ENCODE measurements around the gene FOXC2.
A peak's percentile ranks its signal among the peaks of the same experiment; 100 is the strongest.

FOXC2 gene

DNA sequence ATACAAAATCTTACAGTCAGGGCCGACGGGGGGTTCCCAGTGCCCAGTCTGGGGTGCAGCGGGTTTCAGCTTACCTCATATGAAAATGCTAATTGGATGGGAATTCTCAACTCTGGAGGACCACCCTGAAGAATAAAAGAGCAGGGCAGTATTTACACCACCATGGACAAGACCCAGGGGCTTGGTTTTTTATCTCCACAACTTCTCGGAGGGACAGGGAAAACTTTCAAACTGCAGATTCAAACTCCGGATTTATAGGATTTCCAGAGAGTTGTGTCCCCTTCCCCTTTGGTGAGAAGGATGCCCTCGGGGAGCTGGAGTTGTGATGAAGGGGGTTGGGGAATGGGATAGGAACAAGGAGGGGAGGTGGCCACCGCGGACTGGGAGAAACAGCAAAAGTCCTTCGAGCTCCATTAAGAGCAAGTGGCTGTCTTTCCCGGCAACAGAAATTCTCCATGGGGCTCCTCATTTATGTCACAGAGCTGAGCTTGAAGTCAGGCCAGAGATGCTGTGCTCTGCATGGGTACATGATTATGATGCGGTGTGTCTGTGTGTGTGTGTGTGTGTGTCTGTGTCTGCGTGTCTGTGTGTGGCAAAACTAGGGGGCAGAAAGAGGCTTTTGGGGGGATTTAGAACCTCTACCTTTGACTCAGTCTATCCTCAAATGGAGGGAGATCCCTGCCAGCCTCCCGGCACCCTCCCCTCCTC, 27.4 kb downstream of the FOXC2 start:
- no peak for DNase-seq

DNA sequence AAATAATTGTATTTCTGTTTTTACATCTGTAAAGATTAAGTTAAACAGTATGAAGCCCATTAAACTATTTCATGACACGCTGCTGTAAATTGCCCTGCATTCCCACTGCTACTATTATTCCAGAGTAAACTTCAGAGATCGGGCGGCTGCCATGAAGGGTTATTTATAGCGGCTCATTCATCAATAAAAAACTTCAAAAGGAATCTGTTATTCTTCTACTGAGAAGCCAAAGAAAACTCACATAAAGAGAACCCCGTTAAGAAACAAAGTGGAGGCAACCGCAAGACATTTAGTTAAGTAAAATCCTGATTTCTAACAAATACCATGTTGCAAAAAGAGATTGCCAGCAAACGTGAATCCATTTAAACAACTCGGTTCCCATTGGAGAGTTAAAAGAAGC, 28.1 kb downstream of the FOXC2 start:
- DNase-seq, result no peak

DNA sequence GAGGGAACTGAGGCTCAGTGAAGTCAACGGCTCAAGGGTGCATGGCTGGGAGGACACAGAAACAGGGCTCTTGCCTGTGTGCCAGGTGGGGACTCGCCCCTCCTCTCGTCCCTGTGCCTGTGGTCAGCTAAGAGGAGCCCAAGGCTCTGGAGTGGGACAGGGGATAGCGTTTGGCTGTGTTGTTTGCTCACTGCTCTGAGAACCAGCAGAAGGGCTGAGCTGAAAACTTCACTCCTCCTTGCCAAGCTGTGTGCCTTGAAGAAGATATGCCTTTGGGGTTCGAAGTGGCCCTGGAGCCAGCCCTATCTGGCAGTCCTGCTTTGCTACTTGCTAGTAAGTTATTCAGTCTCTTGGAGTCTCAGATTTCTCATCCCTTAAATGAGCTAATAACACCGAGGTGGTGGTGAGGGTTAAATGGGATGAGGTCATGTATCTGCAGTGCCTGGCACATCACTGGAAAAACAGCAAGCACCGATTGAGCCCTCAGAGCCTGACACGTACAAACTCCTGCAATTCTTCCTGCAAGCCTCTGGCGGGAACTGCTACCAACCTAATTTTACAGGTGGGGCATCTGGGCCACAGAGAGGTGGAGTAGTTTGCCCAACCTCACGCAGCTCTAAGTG, 29.5 kb downstream of the FOXC2 start:
- no peak for DNase-seq

DNA sequence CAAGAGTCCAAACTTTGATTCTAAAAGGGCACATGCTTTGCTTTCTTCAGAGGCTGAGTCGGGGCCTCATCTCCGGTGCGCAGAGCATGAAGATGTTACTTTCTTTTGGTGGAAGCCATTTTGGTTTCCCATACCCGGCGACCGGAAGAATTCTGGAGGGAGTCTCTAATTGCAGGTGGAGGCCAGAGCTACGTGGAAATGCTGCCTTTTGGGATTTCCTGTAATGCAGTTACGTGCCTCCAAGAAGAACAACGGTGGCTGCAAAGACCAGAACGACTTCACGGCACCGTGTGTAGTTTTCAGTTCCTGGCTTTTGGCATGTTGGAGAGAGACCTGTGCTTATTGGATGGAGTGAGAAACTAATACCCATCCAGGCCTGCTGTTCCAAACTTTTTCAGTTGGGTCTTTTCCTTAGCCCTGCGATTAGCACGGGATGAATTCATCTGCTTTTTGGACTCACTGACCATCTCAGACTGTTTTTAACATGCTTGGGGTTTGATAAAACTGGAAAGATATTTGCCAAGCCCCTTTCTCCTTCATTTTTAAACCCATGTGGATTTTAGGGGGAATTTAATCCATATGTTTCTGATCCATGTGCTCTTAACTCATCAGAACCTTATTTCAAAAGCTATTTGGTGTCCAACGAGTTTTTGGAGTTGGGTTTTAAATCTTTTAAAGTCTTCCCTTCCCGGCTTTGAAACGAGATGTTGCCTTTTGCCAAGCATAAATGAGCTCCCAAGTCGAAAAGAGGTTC, 30.7 kb downstream of the FOXC2 start:
- no peak for DNase-seq

DNA sequence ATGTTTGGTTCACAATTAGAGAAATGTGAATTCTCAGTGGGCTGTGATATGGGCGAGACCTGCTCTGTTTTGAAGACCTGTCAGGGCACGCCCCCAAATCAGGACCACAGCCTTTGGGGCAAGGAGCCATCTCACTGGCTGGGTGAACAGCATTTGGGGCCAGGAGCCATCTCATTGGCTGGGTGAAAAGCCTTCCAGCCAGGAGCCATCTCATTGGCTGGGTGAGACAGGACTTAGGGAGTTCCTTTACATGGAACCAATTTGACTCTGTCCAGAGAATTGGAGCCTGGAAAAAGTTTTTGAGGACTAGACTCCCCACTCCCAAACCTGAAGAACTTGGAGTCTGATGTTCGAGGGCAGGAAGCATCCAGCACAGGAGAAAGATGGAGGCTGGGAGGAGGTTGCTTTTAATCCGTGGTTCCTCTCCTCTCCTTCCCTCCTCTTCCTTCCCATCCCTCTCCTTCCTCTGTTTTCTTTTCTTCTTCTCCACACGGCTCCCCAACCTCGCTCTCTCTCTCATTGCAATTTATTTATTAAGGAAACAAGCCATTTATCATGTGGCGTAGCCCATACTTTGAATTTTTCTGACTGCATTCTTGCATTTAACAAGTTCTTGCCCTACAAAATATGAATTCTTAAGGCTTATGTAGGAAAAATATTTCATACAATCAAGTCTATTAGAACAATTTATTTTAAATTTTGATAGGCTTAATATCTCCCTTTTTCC, 31.4 kb downstream of the FOXC2 start:
- DNase-seq, result no peak

DNA sequence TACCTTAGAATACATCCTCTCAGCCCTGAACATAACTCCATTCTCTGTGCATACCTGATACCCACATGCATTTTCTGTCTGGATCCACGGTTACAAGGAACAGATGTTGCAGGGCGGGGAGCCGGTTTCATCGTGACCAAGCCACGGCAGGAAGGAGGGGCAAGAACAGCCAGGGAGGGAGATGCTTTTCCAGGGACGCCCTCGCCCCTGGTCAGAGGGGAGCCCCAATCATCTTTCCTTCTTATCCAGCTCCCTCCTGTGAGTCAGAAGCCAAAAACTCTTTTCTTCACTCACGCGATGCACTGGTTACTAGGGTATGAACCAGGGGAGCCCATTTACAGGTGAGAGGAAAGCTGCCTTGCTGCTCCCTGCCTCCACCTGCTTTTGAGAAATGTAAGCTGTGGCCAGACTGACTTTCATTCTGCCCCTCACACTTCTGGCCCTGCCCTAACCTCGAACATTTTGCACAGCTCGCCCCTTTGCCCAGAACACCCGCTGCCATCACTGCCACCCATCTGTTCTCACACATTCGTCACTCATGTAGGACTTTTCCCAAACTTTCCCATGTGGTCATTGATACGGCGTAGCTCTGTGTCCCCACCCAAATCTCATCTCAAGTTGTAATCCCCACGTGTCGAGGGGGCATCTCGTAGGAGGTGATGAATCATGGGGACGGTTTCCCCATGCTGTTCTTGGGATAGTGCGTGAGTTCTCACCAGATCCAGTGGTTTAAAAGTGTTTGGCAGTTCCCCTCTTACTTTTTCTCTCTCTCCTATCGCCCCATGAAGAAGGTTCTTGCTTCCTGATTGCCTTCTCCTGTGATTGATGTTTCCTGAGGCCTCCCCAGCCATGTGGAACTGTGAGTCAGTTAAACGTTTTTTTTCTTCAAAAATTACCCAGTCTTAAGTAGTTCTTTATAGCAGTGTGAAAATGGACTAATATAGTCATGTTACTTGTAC, 32.3 kb downstream of the FOXC2 start:
- no peak for DNase-seq

DNA sequence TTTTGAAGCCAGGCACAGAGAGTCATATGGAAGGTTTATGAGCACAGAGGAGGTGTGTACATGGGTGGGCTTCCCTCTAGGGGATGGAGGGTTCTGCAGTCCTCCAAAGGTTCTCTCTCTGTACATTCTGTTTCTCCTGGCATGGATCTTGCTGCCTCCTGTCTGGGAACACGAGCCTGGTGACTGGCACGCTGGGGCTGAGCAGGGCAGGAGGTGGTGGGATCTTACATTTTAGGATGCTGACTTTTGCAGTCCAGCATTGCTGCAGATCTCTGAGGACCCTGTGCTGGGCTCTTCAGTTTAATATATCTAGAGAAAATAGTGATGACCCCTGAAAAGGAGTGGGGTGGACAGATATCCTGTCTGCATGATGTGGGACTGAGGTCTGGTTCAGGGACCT, 34.7 kb downstream of the FOXC2 start:
- no peak for DNase-seq

DNA sequence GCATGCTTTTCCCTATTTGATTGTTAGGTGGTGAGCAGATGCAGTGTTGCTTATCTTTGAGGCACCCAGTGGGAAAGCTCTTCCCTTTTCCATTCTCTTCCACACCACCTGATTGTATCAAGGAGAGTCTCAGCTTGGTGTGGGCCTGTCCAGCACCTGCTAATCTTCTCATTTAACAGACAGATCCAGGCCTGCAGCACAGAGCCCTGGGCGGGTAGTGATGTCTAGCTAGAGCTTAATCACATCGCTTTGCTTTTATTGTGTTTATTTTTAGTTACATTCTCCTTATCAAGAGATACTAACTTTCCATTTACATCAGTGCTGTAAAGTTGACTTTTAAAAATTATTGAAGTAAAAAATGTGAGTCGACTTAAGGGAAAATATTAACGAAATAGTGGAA, 35.9 kb downstream of the FOXC2 start:
- no peak for DNase-seq

DNA sequence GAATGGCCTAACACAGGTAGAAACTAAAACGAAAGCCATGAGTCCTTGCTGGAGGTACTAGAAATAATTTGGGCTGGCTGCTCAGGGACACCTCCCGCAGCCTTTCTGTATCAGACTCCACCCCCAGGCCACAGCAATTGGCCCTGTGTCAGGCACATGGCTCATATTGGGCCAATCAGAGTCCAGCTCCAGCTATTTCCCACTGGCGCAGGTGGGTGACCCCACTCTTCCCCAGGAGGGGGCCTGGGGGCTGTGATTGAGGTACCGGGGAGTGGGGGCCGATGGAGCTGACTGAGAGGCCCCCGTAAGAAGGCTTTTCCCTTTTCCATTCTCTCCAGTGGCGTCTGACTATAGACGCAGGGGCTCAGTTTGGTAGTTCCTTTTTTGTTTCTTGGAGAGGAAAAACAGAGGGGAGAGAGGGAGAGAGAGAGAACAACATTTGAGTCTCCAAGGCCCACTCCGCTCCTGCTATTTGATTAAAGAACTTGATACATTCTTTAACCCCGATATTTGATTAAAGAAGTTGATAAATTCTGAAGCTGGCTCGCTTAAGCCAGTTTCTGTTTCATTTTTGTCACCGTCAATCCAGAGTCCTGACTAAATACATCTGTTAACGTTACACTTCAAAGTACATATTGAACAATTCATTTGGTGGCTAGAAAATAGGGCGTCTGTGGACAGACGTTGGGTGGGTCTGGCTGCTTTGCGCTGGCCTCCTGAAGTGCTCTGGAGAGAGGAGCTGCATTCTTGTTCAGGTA, 38.0 kb downstream of the FOXC2 start:
- DNase-seq, result peak; percentile 8

DNA sequence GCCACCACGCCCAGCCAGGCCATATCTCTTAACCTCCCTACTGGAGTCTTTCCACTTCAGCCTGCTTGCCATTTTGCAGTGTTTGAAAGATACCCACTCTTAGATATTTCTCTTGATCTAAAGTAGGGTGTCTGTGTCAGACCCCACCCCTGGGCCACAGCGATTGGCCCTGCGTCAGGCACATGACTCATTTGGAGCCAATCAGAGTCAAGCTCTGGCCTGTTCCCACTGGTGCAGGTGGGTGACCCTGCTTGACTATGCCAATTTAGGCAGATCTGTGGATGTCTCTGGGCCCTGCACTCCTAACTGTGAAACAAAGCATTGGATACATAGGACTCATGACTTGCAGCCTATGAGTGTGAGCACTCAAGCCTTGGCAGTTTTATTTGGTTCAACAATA, 39.3 kb downstream of the FOXC2 start:
- DNase-seq, result no peak

DNA sequence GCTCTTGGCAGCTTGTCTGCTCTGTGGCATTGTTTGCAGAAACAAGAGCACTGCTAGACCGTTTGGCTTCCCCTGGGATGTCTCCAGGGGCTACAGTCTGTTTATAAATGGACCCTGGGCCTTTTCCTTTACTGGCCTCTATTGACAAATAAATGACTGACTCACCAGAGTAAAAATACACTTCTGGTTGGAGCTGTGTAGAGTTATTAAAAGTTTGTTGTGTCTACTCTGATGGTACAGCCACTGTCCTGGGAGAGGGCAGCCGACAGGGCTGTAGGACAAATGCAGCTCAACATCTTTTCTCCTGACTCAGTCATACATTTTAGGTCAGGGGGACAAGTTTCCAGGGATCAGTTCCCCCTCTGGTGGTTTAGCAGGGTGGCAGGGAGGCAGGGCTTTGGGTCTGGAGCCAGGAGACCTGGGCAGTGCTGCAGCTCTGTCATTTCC, 41.7 kb downstream of the FOXC2 start:
- no peak for DNase-seq

DNA sequence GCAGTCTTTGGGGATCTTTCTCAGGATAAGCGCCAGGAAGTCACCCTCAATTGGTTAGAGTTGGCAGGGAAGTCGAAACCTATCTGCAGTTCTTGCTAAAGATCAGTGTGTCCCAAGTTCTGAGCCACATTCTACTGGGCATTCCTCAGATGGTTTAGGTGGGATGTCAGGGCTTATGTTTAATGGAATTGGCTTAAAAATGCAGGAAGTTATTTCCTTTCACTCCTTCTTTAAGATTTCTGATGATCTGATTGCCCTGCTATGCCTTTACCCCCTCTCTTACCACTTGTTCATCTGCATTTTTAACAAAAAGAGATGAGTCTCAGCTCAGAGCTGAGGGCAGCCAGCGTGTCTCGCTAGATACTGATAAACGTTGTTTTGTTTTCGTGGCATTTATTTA, 42.5 kb downstream of the FOXC2 start:
- DNase-seq, result no peak

DNA sequence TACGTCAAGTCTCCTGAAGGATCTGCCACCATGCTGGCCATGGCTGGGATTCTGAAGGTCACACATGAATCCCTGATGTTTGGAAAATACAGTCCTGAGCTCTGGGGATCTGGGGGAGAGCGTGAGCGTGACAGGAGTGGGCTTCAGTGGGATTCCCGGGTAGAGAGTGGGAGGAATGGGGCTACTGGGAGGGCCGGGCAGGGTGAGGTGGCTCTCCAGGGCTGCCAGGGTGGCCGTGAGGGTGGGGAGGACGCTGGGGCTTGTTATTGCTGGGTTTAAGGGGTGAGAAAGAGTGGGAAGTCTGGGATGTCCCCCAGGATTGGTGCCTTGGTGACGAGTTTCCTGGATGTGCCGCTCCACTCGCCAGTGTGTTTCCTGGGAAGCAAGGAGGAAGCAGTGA, 43.0 kb downstream of the FOXC2 start:
- no peak for DNase-seq

DNA sequence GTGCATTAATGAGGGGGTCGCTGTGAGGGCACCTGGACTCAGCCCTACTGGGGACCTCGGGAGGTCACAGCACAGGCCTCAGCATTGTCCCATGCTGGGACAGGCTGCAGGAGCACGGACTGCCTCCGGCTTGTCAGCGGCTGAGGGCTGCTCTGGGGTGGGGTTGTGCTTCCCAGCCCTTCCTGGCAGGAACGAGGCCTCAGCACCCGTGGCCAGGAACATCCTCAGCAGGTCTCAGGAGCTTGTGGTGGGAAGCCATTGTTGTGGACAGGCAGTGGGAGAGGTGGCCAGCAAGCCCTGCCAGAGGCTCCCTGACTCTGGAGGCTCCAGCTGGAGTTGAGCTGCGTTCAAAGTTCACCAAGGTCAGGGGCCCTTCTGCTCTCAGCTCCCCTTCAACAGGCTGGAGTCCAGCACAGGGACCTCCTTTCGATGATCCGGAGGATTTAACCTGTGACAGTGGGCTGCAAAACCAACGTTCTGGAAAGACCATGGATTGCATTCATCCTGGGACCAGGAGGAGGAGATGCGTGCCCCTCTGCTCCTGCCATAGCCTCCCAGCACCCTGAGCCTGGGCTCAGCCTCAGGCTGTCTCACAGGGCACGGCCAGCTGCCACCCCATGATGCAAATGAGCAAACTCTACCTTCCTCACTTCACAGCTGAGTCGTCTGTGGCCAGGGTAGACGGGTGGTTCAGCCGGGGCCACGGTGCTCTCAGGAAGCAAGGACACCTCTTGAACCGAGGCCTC, 44.3 kb downstream of the FOXC2 start:
- no peak for DNase-seq

DNA sequence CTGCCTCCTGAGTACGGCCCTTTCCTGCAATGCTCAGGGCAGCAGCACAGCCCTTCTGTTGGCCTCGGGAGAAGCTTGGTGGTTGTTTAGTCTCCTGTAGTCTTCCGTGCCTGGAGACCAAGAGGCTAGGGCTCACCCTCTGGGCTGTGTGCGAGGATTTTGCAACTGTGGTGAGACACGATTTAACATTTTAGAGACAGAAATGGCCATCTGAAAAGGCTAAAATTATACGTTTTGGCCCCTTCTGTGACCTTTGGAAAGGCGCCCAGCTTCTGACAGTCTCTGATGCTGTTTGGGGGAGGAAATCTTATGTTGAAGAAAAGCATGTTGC, 44.9 kb downstream of the FOXC2 start:
- DNase-seq, result no peak

DNA sequence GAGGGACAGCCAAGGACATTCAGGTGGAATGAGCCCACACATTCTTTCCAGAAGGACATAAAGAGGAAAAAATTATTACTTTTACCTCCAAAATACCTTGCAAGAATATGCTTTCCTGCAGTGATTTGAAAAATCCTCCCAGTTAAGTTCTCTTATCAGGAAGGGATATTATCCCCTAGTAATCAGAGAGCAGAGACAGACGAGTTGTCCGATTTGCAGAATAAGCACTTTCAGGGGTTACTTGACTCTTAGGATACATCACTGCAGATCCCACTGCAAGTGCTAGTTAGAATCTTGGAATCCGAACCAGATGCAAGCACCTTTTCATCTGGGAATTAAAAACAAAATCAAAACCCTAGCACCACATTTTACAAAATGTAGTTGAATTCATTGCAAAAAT, 45.3 kb downstream of the FOXC2 start:
- no peak for DNase-seq

DNA sequence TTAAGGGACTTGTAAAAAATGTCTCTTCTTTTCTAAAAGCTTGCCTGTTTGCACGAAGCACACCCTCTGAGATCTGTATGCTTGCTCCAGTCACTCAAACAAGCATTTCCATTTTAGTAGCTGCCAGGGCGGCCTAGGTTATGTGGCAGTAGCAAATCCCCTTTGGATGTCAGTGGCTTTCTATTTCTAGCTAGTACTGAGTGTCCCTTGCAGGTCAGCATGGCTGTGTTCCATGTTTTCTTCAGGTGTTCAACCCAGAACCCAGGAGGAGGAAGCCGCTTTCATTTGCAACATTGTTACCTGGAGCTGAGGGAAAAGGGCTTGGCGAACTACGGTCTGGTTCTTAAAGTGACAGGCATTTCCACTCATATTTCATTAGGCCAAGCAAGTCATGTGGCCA, 48.1 kb downstream of the FOXC2 start:
- DNase-seq, result no peak

DNA sequence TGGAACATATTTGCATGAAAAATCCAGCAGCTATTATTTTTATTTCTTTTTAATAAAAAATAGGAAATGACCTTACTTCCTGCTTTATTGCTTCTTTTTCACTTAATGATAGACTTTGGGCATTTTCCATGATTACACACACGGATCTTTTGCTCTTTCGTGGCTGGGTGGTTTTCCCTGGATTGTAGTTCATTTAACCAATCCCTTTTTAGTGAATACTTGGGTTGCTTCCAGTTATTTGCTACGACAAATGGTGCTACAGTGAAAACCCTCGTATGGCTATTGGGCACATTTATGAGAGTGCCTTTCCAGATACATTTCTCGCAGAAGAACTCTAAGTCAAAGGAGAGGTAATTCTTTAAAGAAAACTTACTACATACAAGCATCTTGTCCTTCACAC, 50.3 kb downstream of the FOXC2 start:
- DNase-seq, result no peak

DNA sequence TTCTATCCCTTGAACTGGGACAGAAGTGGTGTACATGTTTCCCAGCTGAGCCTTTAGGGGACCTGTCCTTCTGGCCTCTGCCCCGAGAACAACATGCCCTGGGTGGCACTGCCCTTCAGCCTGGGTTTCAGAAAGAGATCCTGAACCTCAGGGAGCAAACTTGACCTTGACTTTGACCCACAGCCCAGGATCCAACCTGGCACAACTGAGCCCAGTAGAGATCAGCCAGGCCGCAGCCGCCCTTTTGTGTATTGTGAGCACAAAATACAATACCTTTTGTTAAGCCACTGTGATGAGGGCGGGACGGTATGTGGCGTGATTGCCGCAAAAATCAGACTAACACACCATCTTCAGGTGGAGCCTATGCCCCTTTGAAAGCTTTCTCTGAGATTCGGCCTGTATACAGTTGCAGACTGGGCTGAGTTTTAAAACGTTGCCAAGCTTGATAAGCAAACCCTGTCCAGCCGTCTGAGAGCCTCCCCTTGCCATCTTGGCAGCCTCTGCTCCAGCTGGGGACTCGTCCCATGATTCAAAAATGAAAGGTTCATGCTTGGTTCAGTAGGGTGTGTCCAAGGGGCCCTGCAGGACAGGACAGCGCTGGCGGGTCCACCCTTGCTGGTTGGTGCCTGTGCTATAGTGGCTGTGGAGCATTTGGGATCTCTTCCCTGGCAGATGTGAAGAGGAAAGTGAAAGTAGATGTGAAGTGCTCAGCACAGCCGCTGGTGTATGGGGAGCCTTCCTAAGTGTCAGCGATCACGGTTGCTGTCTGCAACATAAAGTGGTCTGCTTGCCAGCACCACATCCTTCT, 52.0 kb downstream of the FOXC2 start:
- DNase-seq, result no peak

All from activated effector memory CD4-positive, alpha-beta T cell treated with Interleukin-2 at 50 U/mL for 16 hours (primary cell).